ENCODE results near the gene SCIMP. TPM values are rescaled to one million over a fixed set of nuclear protein-coding genes. Genes with fewer than 3 reads are reported as not detected.
A peak's percentile ranks its signal among the peaks of the same experiment; 100 is the strongest.
"Not testable (repeated sequence)": the region's sequence is repeated elsewhere in the genome, so short reads cannot be mapped to it uniquely, and the experiment has no call there.

The SCIMP gene
- total RNA-seq, 1 donor from 2014 or later = 4.9 TPM

DNA sequence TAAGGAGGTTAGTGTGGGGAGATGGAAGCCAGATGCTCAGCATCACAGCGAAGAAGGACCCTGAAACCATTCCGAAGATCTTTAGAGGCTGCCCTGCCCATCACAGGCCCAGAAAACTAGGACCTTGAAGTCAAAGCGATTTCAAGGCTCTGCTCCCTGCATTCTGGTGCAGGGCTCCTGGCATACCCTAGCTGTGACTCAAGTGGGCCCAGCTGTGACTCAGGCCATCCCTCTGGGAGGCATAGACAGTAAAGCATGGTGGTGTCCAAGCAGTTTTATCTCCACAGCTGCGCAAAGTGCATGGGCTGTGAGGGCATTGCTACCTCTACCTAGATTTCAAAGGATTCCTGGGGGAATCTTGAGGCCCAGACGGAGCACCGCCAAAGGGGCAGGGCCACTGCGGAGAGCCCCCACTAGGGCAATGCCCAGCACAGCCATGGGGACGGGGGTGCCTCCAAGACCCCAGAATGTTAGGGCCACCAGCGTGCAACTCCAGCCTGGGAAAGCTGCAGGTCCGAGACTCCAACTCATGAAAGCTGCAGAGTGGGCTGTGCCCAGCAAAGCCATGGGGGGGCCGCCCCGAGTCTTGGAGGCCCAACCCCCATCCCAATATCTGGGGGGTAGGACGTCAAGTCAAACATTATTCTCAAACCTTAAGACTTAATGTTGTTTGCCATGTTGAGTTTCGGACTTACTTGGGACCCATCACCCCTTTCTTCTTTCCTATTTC lies 31.3 kb downstream of the SCIMP start:
- ATAC-seq (no peak), DNase-seq (ENCODE audit: low spot score) (no peak)
- intact Hi-C loops (cut with DNase I) = no loop called here

DNA sequence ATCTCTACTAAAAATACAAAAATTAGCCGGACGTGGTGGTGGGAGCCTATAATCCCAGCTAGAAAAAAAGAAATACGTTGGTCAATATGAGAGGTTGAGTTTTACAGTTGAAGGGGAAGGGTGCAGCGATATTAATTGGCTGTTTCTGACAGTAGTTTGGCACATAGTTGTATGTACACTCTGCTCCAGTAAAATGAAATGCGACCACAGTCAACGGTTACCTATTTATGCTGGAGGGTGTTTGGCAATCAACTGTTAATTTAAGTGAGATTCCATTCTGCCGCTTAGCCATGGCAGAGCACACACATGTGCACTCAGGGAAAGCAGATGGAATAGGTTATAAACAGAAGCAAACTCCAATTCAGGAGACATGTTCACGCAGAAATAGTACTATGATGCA lies 33.6 kb downstream of the SCIMP start:
- no peak for ATAC-seq
- intact Hi-C loops (cut with DNase I) = no loop called here

DNA sequence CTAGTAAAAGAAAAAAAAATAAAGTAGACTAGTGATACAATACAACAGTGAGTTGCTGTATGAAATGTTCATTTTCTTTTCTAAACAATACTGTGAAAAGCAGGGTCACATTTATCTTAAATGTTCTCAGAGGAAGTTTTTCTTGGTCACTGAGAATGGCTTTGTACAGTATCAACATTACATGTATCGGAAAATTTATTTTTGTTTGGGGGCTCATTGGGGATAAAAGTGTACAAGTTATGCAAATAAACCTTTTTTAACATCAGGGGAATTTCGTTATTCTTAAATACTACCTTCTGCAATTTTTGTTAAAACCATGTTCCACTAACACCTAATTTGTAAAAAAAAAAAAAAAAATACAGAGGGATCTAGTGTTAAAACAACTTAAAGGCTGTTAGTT lies 34.3 kb downstream of the SCIMP start:
- intact Hi-C loops (cut with DNase I) = no loop called here
- no peak for ATAC-seq
- no peak for DNase-seq (ENCODE audit: low spot score)

More for the DNA sequence above, 33.6 kb downstream of the SCIMP start:
- DNase-seq (ENCODE audit: low spot score) = no peak

DNA sequence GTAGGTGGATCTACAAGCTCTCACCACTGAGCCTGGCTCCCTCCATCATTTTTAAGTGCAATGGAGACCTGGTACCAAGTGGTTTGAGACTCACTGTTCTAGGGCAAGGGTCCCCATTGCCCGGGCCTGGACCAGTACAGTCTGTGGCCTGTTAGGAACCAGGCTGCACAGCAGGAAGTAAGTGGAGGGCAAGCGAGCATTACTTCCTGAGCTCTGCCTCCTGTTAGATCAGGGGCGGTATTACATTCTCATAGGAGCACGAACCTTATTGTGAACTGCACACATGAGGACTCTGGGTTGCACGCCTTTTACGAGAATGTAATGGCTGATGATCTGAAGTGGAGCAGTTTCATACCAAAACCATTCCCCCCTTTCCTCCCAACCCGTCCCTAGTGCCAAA lies 36.2 kb downstream of the SCIMP start:
- intact Hi-C loops (cut with DNase I) = no loop called here

DNA sequence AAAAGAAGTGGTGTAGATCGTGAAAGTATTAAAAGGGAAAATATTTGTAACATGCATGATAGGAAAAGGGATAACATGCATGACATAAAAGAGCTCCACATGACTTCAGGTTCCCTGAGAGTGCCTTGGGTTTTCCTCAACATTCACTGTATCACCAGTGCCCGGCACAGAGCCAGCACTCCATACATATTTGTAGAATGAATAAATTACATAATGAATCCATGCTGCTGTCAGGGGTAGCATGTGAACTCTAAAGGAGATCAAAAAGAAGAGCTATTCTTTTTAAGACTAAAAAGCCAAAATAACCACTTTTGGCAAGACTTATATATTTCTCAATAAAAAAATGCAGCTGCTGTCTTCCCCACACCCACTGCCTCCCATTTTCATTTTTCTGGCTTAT lies 40.3 kb downstream of the SCIMP start:
- DNase-seq (ENCODE audit: low spot score) (no peak), ATAC-seq (no peak)
- intact Hi-C loops (cut with DNase I) = no loop called here

More for the DNA sequence above, 36.2 kb downstream of the SCIMP start:
- ATAC-seq = no peak
- DNase-seq (ENCODE audit: low spot score) = no peak

DNA sequence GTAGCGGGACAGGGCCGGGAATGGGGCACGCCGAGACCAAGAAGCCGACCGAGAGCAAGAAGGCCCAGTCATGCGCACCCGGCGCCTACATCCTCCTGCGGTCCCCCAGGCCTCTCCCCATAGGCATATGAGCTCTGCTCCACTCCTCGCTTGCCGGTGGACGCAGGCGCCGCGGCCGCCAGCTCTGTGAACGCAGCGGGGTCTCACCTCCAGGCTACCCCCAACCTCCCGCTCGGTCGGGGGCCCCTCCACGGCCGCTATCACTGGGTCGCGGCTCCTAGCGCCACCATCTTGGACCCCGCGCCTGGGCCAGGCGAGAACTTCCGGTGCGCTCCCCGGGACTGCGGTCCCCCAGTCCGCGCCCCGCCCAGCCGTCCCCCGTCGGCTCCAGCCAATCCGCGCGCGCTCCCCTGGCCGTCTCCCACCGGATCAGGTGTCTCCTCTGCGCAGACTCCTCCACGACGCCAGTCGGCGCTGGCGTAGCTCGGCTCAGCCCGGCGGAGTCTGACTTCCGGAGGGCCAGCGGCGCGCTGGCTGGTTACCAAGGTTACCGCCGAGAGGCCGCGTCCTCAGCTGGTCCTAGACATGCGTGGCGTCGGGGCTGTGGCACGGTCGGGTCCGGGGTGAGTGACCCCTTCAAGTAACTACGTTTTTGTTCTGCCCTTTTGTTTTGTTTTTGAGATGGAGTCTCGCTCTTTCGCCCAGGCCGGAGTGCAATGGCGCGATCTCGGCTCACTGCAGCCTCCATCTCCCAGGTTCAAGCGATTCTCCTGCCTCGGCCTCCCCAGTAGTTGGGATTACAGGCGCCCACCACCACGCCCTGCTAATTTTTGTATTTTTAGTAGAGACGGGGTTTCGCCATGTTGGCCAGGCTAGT lies 42.9 kb downstream of the SCIMP start, which contains the start of gene ZNF594:
Gene ZNF594 (minus strand): TSS at position 328 of the 877 bp plus-strand sequence. CDS start 7,612 bp downstream, outside the sequence.
- peak; percentile 97 for DNase-seq (ENCODE audit: low spot score)
- intact Hi-C loops (cut with DNase I) = no loop called here
- peak; percentile 100 for ATAC-seq

DNA sequence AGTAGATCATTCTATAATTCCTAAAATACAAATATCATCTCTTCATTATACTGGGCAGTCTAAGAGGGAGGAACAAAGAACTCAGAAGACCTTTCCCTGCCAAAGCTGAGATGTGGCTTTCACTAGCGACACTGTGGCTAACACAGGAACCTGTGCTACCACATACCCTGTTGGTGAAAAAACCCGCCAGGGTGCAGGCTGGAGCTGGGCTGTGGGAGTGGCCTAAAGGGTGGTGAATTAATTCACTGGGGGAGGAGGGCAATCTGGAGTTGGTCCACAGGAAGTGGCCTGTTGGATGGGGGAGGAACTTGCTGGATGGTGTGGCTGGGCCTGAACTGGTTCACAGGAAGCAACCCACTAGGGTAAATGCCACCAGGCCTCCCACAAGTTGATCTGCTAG lies 50.4 kb downstream of the SCIMP start:
- intact Hi-C loops (cut with DNase I) = no loop called here
- DNase-seq (ENCODE audit: low spot score) (no peak), ATAC-seq (no peak)

DNA sequence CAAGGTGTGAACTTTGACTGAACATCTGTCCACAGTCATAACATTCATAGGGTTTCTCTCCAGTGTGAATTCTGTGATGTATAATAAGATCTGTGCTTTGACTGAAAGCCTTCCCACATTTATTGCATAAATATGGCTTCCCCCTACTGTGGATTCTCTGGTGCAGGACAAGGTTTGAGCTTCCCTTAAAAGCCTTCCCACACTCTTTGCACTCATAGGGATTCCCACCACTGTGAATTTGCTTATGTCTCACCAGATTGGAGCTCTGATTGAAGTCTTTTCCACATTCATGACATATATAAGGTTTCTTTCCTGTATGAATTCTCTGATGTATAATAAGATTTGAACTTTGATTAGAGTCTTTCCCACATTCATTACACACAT lies 51.3 kb downstream of the SCIMP start:
- DNase-seq (ENCODE audit: low spot score) = no peak
- intact Hi-C loops (cut with DNase I) = no loop called here
- no peak for ATAC-seq

DNA sequence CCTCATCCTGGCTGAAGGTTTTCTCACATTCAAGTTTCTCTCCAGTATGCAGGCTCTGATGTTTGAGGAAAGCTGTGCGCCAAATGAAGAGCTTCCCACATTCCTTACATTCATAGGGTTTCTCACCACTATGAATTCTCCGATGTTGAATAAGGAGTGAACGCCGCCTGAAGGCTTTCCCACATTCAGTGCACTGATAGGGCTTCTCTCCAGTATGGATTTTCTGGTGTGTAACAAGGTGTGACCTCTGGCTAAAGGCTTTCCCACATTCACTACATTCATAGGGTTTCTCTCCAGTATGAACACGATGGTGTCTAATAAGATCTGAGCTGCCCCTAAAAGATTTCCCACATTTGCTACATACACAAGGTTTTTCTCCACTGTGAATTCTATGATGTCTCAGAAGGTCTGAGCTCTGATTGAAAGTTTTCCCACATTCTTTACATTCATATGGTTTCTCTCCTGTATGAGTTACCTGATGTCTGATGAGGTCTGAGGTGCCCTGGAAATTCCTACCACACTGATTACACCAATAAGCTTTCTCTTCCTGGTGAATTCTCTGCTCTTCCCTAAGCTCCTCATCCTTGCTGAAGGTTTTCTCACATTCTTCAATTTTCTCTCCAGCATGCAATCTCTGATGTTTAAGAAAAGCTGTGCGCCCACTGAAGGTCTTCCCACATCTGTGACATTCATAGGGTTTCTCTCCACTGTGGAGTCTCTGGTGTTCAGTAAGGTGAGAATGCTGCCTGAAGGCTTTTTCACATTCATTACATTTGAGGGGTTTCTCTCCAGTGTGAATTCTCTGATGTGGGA lies 51.9 kb downstream of the SCIMP start:
- DNase-seq (ENCODE audit: low spot score) (no peak), ATAC-seq (no peak)
- intact Hi-C loops (cut with DNase I) = no loop called here

DNA sequence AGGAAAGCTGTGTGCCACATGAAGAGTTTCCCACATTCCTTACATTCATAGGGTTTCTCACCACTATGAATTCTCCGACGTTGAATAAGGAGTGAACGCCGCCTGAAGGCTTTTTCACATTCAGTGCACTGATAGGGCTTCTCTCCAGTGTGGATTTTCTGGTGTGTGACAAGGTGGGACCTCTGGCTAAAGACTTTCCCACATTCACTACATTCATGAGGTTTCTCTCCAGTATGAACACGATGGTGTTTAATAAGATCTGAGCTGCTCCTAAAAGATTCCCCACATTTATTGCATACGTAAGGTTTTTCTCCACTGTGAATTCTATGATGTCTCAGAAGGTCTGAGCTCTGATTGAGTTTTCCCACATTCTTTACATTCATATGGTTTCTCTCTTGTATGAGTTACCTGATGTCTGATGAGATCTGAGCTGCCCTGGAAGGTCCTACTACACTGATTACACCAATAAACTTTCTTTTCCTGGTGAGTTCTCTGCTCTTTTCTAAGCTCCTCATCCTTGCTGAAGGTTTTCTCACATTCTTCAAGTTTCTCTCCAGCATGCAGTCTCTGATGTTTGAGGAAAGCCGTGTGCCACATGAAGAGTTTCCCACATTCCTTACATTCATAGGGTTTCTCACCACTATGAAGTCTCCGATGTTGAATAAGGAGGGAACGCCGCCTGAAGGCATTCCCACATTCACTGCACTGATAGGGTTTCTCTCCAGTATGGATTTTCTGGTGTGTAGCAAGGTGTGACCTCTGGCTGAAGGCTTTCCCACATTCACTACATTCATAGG lies 53.0 kb downstream of the SCIMP start:
- DNase-seq (ENCODE audit: low spot score) (no peak), ATAC-seq (no peak)
- intact Hi-C loops (cut with DNase I) = no loop called here

DNA sequence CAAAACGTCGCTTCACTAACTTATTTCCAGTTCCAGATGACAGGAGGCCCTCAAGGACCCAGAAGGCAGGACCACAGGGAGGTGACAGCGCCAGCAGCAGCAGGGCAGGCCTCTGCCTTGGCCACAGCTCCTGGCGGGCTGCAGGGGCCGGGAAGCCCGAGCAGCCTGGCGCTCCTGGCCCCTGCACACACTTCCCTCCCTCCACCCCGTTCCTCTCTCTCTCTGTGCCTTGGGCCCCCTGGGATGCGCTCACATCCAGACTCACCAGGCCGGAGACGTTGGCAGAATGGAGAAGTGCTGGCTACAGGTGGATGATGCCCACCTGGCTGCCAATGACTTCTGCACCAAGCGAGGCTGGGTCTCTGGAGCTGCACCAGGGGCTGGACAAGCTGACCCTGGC lies 55.7 kb downstream of the SCIMP start:
- no peak for DNase-seq (ENCODE audit: low spot score)
- intact Hi-C loops (cut with DNase I) = no loop called here
- no peak for ATAC-seq

DNA sequence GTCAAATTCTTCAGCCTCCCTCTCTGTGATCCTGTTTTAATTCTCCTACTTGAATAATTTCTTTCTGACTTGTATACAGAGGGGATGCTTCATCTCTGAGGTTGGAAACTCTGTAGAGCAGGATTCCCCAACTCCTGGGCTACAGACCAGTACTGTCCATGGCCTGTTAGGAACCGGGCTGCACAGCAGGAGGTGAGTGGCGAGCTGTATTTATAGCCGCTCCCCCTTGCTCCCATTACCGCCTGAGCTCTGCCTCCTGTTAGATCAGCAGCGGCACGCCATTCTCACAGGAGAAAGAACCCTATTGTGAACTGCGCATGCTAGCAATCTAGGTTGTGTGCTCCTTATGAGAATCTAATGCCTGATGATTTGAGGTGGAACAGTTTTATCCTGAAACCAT lies 59.6 kb downstream of the SCIMP start:
- intact Hi-C loops (cut with DNase I); ATAC-seq; DNase-seq (ENCODE audit: low spot score): not testable (repeated sequence)

DNA sequence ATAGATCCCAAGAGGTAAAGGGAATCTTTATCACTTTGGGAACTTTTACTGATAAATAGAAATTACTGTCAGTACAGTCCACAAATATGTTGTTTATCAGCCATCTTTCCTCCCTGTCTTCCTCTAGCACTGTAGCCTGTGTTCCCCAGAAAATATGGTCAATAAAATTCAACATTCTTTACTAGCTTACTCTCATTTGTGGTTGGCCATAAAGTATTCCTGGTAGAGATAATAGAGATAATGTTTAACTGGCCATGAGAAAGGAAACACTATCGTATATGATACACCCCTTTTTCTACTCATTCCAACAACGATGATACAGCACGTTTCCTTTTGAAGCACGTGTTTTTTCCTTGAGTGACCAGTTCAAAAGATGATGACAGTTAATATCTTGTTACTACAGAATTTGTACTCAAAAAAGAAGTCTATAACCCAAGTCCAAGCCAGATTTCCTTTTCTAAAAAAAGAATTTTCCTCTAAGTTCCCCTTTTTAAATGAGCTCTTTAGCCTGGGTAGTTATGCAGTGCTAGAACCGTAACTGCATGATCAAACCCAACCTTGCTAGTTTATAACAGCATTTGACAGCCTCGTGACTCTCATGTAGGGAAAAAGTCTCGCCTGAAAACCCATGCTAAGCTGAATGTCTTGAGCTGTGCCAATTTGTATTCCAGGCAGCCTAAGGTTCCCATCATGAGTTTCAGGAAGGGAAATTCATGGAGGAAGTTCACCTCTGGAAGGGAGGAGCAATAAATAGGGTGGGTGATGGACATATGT lies 68.7 kb downstream of the SCIMP start:
- not testable (repeated sequence) for DNase-seq (ENCODE audit: low spot score); ATAC-seq

DNA sequence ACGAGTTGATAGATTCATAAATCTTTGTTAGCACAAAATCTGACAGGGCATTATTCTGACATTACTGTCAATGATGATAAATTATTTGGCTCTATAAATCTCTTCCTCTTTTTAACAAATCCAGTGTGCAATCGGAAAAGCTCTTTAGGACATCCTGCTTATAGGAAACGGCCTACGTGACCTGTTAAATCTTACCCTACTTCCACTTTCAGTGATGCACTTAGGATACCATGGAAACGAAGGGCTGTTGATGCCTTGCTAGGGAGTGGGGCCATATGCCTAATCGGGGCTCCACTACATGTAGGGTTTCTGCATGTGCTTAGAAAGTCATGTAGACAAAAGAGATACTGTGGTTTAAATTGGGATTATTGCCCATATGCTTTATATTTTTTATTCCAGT lies 70.2 kb downstream of the SCIMP start:
- DNase-seq (ENCODE audit: low spot score) = no peak
- intact Hi-C loops (cut with DNase I) = no loop called here
- no peak for ATAC-seq

More for the DNA sequence above, 68.7 kb downstream of the SCIMP start:
- intact Hi-C loops (cut with DNase I) = not testable (repeated sequence)

DNA sequence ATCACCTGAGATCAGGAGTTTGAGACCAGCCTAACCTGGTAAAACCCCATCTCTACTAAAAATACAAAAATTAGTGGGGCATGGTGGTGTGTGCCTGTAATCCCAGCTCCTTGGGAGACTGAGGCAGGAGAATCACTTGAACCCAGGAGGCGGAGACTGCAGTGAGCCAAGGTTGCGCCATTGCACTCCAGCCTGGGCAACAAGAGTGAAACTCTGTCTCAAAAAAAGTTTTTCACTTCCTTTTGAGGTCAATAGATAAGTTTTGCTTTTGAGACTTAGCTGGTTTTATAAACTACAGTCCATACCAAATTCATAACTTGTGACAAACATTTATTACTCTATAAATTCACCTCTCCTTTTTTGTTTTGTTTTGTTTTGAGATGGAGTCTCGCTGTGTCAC lies 72.9 kb downstream of the SCIMP start:
- ATAC-seq; DNase-seq (ENCODE audit: low spot score); intact Hi-C loops (cut with DNase I): not testable (repeated sequence)

DNA sequence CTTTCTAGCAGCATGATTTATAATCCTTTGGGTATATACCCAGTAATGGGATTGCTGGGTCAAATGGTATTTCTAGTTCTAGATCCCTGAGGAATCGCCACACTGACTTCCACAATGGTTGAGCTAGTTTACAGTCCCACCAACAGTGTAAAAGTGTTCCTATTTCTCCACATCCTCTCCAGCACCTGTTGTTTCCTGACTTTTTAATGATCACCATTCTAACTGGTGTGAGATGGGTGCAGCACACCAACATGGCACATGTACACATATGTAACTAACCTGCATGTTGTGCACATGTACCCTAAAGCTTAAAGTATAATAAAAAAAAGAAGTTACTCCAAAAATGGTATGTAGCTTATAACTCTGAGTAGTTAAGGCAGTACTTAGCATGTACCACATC lies 74.0 kb downstream of the SCIMP start:
- intact Hi-C loops (cut with DNase I); DNase-seq (ENCODE audit: low spot score); ATAC-seq: not testable (repeated sequence)
